ENCODE results near the gene TAMM41.
"Not testable (repeated sequence)": the region's sequence is repeated elsewhere in the genome, so short reads cannot be mapped to it uniquely, and the experiment has no call there.

TAMM41 gene

DNA sequence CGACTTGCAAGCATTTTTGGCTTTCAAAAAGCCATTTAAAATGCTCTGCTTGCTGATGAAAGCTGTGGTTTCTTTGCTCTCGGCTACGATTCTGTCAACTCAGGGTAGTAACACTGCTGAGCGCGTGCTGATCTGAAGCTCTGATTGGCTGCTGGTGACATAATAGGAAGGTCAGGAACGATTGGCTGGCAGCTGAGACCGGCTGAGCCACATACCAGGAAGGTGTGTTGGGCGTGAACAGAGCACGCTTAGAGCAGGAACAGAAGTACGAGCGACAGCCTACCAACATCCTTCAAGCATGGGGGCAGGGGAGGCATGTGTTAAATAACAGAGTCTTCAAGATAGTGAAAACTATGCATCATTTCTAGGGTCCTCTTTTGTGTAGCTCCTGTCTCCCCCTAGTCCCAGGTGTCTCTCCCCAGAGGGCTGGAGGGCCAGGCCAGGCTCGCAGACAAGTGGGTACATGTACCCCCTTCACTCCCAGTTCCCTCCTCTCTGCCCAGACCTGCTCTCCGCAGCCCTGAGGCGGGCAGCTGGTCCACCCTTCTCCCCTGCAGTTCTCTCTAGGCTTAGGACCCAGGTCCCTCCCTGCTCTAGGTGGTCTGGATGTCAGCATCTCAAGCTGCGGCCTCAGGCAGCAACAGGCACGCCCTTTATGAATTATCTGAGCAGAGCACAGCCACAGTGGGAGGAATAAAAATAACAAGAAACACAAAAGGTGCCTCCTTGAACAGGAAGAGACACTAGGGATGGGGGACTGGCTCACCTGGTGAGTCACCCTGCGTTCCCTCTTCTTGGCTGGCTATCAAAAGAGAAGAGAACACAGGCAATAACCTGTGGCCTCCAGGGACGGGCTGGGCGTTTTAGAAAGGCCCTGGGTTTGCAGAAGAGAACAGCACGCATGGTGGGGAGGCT lies 76.0 kb downstream of the TAMM41 start:
- Histone ChIP-seq H3K27ac (ENCODE audit: low read depth, low read length) (no peak overlapping the region), H3K9ac (ENCODE audit: low read depth in 1 of 2, low read length in 2 of 2) (peak overlapping the region; percentile 37 to 51)

DNA sequence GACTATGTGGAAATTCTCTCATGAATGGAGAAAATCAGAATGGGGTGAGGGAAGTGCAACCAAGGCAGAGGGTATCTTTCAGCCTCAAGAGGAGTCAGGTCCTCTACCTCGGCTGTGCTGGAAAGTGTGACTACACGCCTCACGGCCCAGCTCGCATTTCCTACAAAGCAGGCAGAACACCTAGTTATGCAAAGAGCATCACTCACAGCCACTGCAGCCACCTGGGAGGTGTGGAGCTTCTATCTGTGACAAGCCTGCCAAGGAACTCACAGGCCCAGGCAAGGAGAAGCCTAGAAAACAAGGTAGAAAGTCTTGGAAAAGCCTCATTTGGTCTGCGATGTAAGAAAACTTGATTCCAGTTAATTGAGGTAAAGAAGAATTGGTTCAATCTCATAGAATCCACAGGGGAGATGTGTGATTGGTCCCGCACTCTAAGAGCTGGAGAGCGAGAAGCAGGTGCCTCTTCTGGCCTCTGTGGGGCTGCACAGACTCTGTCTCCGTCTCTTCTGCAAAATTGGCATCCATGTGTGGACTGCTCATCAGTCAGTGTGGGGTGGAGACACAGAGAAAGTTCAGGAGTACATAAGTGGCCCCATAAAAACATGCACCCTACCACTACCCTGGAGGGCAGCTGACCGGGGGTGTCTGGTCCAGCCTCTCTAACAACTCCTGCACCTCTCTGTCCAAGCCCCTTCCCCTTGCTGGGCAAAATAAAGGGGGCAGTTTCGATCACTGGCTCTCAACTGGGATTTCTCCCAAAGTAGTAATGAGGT lies 76.8 kb downstream of the TAMM41 start:
- peak overlapping the region; percentile 44 to 59 for H3K4me3 ChIP-seq (ENCODE audit: low read depth in 1 of 2, low read length in 2 of 2)
- no peaks in the 10 kb centered on the region for H3K36me3 ChIP-seq (ENCODE audit: control insufficient read depth in 1 of 2, insufficient read depth in 2 of 2, low read length in 2 of 2)
- peak overlapping the region in 1 of 2 donors; percentile 51 for H3K9ac ChIP-seq (ENCODE audit: low read depth in 1 of 2, low read length in 2 of 2)
- peaks cover 10 to 12% of the 10 kb centered on the region in 2 donors for H3K4me1 ChIP-seq (ENCODE audit: control insufficient read depth in 1 of 2, insufficient read depth in 2 of 2, low read length in 2 of 2)
- no peak overlapping the region for H3K27ac ChIP-seq (ENCODE audit: low read depth, low read length)
- no peaks in the 10 kb centered on the region for H3K9me3 ChIP-seq (ENCODE audit: control insufficient read depth in 1 of 2, low read length in 2 of 2)
- no peaks in the 10 kb centered on the region for H3K27me3 ChIP-seq (ENCODE audit: control insufficient read depth in 1 of 2, insufficient read depth in 2 of 2, low read length in 2 of 2)

More for the DNA sequence above, 76.0 kb downstream of the TAMM41 start:
- peaks cover 10 to 12% of the 10 kb centered on the region in 2 donors for H3K4me1 ChIP-seq (ENCODE audit: control insufficient read depth in 1 of 2, insufficient read depth in 2 of 2, low read length in 2 of 2)
- peak overlapping the region; percentile 44 to 59 for H3K4me3 ChIP-seq (ENCODE audit: low read depth in 1 of 2, low read length in 2 of 2)
- H3K36me3 ChIP-seq (ENCODE audit: control insufficient read depth in 1 of 2, insufficient read depth in 2 of 2, low read length in 2 of 2), result no peaks in the 10 kb centered on the region
- no peaks in the 10 kb centered on the region for H3K9me3 ChIP-seq (ENCODE audit: control insufficient read depth in 1 of 2, low read length in 2 of 2)
- no peaks in the 10 kb centered on the region for H3K27me3 ChIP-seq (ENCODE audit: control insufficient read depth in 1 of 2, insufficient read depth in 2 of 2, low read length in 2 of 2)

DNA sequence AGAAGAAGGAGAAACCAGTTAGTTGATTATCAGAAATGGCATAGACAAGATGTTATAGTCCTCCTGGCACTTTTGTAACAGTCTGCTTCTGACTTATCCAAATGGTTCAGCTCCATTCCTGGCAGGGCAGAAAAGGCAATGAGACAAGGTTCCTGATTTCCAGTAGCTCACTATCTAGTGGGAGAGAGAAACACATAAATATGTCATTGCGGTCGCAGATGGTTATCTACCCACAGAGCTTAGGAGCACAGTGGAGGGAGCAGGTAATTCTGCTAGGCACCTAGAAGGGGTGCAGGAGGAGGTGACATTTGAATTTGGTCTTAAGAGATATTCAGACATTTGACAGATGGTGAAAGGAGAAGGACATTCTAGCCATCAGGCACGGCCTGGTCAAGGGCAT lies 78.1 kb downstream of the TAMM41 start:
- Histone ChIP-seq H3K9me3 (ENCODE audit: control insufficient read depth in 1 of 2, low read length in 2 of 2) (no peaks in the 10 kb centered on the region), H3K9ac (ENCODE audit: low read depth in 1 of 2, low read length in 2 of 2) (no peak overlapping the region), H3K36me3 (ENCODE audit: control insufficient read depth in 1 of 2, insufficient read depth in 2 of 2, low read length in 2 of 2) (no peaks in the 10 kb centered on the region), H3K4me1 (ENCODE audit: control insufficient read depth in 1 of 2, insufficient read depth in 2 of 2, low read length in 2 of 2) (peaks cover 10 to 12% of the 10 kb centered on the region in 2 donors), H3K4me3 (ENCODE audit: low read depth in 1 of 2, low read length in 2 of 2) (no peak overlapping the region), H3K27ac (ENCODE audit: low read depth, low read length) (no peak overlapping the region), H3K27me3 (ENCODE audit: control insufficient read depth in 1 of 2, insufficient read depth in 2 of 2, low read length in 2 of 2) (no peaks in the 10 kb centered on the region)

DNA sequence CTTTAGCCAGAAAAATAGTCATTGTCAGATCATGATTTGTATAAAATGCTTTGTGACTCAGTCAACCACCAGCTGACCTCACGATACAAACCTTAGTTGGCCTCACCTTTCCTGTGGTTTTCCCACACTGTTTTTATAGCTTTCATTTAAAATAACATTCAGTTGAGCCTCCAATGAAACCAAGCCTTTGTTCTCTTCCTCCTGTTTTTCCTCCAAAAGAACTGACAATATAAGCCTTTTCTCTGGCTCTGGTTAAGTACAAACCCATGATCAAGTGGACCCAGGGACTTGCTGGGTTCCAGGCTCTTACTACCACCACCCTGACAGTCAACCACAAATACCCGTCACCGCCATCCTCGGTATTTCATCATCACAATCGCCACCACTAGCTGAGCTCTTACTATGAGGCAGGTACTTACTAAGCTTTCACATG lies 81.7 kb downstream of the TAMM41 start:
- H3K4me3 ChIP-seq (ENCODE audit: low read depth in 1 of 2, low read length in 2 of 2), result no peak overlapping the region
- H3K36me3 ChIP-seq (ENCODE audit: control insufficient read depth in 1 of 2, insufficient read depth in 2 of 2, low read length in 2 of 2), result no peaks in the 10 kb centered on the region
- no peaks in the 10 kb centered on the region for H3K27me3 ChIP-seq (ENCODE audit: control insufficient read depth in 1 of 2, insufficient read depth in 2 of 2, low read length in 2 of 2)
- H3K27ac ChIP-seq (ENCODE audit: low read depth, low read length), result no peak overlapping the region
- H3K9ac ChIP-seq (ENCODE audit: low read depth in 1 of 2, low read length in 2 of 2), result no peak overlapping the region
- H3K9me3 ChIP-seq (ENCODE audit: control insufficient read depth in 1 of 2, low read length in 2 of 2), result no peaks in the 10 kb centered on the region
- H3K4me1 ChIP-seq (ENCODE audit: control insufficient read depth in 1 of 2, insufficient read depth in 2 of 2, low read length in 2 of 2), result peaks cover 0 to 2% of the 10 kb centered on the region in 2 donors

DNA sequence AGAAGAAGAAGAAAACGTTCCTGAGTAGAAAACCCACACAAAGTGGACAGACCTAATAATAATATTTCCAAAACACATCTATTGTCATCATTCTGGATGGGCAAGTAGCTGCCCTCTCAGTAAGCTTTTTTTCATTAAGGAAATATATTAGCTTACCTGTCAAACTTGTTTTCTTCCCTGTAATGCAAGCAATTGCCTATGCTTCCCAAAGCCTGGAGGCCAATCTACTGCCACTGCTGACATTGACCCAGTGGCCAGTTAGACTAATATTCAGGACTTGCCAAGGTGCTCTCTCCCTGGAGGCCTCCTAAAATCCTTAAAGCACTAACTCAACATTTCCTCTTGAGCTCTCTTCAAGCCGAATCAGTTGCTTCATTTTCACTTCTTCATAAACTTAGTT lies 86.7 kb downstream of the TAMM41 start:
- Histone ChIP-seq H3K9me3 (ENCODE audit: control insufficient read depth in 1 of 2, low read length in 2 of 2) (no peaks in the 10 kb centered on the region), H3K27ac (ENCODE audit: low read depth, low read length) (no peak overlapping the region), H3K9ac (ENCODE audit: low read depth in 1 of 2, low read length in 2 of 2) (no peak overlapping the region), H3K27me3 (ENCODE audit: control insufficient read depth in 1 of 2, insufficient read depth in 2 of 2, low read length in 2 of 2) (no peaks in the 10 kb centered on the region), H3K4me1 (ENCODE audit: control insufficient read depth in 1 of 2, insufficient read depth in 2 of 2, low read length in 2 of 2) (no peaks in the 10 kb centered on the region), H3K4me3 (ENCODE audit: low read depth in 1 of 2, low read length in 2 of 2) (no peak overlapping the region), H3K36me3 (ENCODE audit: control insufficient read depth in 1 of 2, insufficient read depth in 2 of 2, low read length in 2 of 2) (no peaks in the 10 kb centered on the region)

DNA sequence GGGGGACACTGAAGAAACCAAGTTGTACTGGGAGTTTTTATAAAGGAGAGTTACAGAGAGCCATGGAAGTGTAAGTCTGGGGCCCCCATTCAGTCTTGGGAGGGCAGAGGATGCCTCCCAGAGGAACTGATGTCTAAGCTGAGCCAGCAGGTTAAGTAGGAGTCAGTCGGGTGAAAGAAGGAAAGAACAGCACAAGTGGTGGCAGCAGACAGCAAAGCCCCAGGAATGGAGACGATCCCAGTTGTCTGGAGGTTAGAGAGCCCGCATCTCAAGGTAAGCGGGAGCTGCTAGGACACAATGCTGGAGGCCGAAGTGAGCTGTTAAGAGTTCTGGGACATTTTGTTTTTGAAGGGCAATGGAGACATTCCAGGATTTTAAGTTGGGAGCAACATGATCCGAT lies 88.8 kb downstream of the TAMM41 start:
- Histone ChIP-seq H3K9me3 (ENCODE audit: control insufficient read depth in 1 of 2, low read length in 2 of 2) (no peaks in the 10 kb centered on the region), H3K9ac (ENCODE audit: low read depth in 1 of 2, low read length in 2 of 2) (no peak overlapping the region), H3K27ac (ENCODE audit: low read depth, low read length) (no peak overlapping the region)

DNA sequence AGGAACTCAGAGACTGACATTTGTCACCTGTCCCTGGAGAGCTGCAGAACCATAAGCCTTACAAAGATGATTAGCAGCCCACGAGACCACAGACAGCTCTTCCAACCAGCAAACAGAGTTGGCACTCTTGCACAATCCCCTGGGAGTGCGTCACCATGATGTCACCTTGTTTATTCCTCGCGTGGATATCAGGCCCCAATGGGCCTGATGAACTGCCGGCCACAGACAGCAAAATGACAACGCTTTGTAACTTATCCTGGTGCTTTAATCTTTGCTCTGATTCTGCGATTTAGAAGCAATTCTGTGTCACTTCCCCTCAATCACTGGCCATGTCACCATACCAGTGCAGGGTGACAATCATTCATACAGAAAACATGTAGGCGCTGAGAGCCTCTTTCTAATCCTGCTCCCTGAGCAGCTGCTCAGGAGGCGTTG lies 89.2 kb downstream of the TAMM41 start:
- Histone ChIP-seq H3K36me3 (ENCODE audit: control insufficient read depth in 1 of 2, insufficient read depth in 2 of 2, low read length in 2 of 2) (no peaks in the 10 kb centered on the region), H3K27me3 (ENCODE audit: control insufficient read depth in 1 of 2, insufficient read depth in 2 of 2, low read length in 2 of 2) (no peaks in the 10 kb centered on the region), H3K4me1 (ENCODE audit: control insufficient read depth in 1 of 2, insufficient read depth in 2 of 2, low read length in 2 of 2) (no peaks in the 10 kb centered on the region), H3K27ac (ENCODE audit: low read depth, low read length) (no peak overlapping the region), H3K9me3 (ENCODE audit: control insufficient read depth in 1 of 2, low read length in 2 of 2) (no peaks in the 10 kb centered on the region), H3K9ac (ENCODE audit: low read depth in 1 of 2, low read length in 2 of 2) (no peak overlapping the region), H3K4me3 (ENCODE audit: low read depth in 1 of 2, low read length in 2 of 2) (no peak overlapping the region)

More for the DNA sequence above, 88.8 kb downstream of the TAMM41 start:
- Histone ChIP-seq H3K4me1 (ENCODE audit: control insufficient read depth in 1 of 2, insufficient read depth in 2 of 2, low read length in 2 of 2) (no peaks in the 10 kb centered on the region), H3K27me3 (ENCODE audit: control insufficient read depth in 1 of 2, insufficient read depth in 2 of 2, low read length in 2 of 2) (no peaks in the 10 kb centered on the region), H3K4me3 (ENCODE audit: low read depth in 1 of 2, low read length in 2 of 2) (no peak overlapping the region), H3K36me3 (ENCODE audit: control insufficient read depth in 1 of 2, insufficient read depth in 2 of 2, low read length in 2 of 2) (no peaks in the 10 kb centered on the region)

DNA sequence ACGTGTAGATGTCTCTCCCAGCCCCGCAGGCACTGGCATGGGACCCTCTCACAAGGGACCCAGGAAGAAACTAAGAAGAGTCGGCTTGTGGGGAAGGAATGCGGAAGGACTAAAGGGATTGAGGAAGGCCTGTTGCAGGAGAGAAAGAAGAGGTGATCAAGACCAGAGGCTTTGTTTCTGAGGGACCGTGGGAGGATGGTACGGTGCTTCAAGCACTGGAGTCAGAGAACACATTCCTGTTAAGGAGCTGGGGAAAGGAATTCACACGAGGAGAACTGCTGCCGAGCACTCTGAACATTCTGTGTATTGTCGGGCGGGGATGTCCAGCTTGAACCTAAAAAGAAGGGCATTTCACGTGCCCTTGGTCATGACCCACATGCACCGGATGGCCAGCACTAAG lies 91.4 kb downstream of the TAMM41 start:
- H3K9ac ChIP-seq (ENCODE audit: low read depth in 1 of 2, low read length in 2 of 2), result no peak overlapping the region
- no peak overlapping the region for H3K4me3 ChIP-seq (ENCODE audit: low read depth in 1 of 2, low read length in 2 of 2)
- H3K4me1 ChIP-seq (ENCODE audit: control insufficient read depth in 1 of 2, insufficient read depth in 2 of 2, low read length in 2 of 2), result no peaks in the 10 kb centered on the region
- H3K27ac ChIP-seq (ENCODE audit: low read depth, low read length), result no peak overlapping the region
- H3K9me3 ChIP-seq (ENCODE audit: control insufficient read depth in 1 of 2, low read length in 2 of 2), result no peaks in the 10 kb centered on the region
- H3K27me3 ChIP-seq (ENCODE audit: control insufficient read depth in 1 of 2, insufficient read depth in 2 of 2, low read length in 2 of 2), result no peaks in the 10 kb centered on the region
- H3K36me3 ChIP-seq (ENCODE audit: control insufficient read depth in 1 of 2, insufficient read depth in 2 of 2, low read length in 2 of 2), result no peaks in the 10 kb centered on the region

DNA sequence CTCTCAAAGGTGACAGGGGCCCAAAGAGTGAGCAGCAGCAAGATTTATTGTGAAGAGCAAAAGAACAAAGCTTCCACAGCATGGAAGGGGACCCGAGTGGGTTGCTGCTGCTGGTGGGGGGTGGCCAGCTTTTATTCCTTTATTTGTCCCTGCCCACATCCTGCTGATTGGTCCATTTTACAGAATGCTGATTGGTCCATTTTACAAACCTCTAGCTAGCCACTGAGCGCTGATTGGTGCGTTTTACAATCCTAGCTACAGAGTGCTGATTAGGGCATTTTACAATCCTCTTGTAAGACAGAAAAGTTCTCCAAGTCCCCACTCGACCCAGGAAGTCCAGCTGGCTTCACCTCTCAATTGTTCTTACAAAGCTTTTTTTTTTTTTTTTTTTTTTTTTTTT lies 94.4 kb downstream of the TAMM41 start:
- not testable (repeated sequence) for H3K27ac ChIP-seq (ENCODE audit: low read depth, low read length); H3K4me1 ChIP-seq (ENCODE audit: control insufficient read depth in 1 of 2, insufficient read depth in 2 of 2, low read length in 2 of 2); H3K27me3 ChIP-seq (ENCODE audit: control insufficient read depth in 1 of 2, insufficient read depth in 2 of 2, low read length in 2 of 2); H3K9ac ChIP-seq (ENCODE audit: low read depth in 1 of 2, low read length in 2 of 2); H3K36me3 ChIP-seq (ENCODE audit: control insufficient read depth in 1 of 2, insufficient read depth in 2 of 2, low read length in 2 of 2); H3K9me3 ChIP-seq (ENCODE audit: control insufficient read depth in 1 of 2, low read length in 2 of 2); H3K4me3 ChIP-seq (ENCODE audit: low read depth in 1 of 2, low read length in 2 of 2)

DNA sequence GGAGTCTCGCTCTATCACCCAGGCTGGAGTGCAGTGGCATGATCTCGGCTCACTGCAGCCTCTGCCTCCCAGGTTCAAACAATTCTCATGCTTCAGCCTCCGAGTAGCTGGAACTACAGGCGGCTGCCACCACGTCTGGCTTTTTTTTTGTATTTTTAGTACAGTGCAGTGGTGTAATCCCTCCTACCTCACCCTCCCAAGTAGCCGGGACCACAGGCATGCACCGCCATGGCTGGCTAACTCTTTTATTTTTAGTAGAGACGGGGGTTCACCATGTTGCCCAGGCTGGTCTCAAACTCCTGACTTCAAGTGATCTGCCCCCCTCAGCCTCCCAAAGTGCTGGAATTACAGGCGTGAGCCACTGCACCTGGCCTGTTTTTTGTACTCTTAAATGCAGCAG lies 98.4 kb downstream of the TAMM41 start:
- not testable (repeated sequence) for H3K36me3 ChIP-seq (ENCODE audit: control insufficient read depth in 1 of 2, insufficient read depth in 2 of 2, low read length in 2 of 2)

More for the DNA sequence above, 98.4 kb downstream of the TAMM41 start:
- H3K27me3 ChIP-seq (ENCODE audit: control insufficient read depth in 1 of 2, insufficient read depth in 2 of 2, low read length in 2 of 2); H3K9ac ChIP-seq (ENCODE audit: low read depth in 1 of 2, low read length in 2 of 2); H3K9me3 ChIP-seq (ENCODE audit: control insufficient read depth in 1 of 2, low read length in 2 of 2); H3K27ac ChIP-seq (ENCODE audit: low read depth, low read length); H3K4me3 ChIP-seq (ENCODE audit: low read depth in 1 of 2, low read length in 2 of 2); H3K4me1 ChIP-seq (ENCODE audit: control insufficient read depth in 1 of 2, insufficient read depth in 2 of 2, low read length in 2 of 2): not testable (repeated sequence)

Data from duodenal mucosa (tissue), 2 donors.